HG03196 (cell line): ENCODE results near the gene NAALADL2.
"Not testable (repeated sequence)": the region's sequence is repeated elsewhere in the genome, so short reads cannot be mapped to it uniquely, and the experiment has no call there.

Experiments
- ATAC-seq: cut with Tn5 transposase; IDR thresholded peaks from one replicate; pipeline ENCODE4 v1.9.1; 2021; ENCODE audit not compliant: unreplicated experiment

Gene NAALADL2

DNA sequence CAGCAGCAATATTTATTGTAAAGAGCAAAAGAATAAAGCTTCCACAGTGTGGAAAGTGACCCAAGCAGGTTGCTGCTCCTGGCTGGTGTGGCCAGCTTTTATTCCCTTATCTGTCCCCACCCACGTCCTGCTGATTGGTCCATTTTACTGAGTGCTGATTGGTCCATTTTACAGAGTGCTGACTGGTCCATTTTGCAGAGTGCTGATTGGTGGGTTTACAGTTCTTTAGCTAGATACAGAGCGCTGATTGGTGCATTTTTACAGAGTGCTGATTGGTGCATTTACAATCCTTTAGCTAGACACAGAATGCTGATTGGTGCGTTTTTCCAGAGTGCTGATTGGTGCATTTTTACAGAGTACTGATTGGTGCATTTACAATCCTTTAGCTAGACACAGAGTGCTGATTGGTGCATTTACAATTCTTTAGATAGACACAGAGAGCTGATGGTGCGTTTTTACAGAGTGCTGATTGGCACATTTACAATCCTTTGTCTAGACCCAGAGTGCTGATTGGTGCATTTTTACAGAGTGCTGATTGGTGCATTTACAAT, 601.8 kb downstream of the NAALADL2 start:
- ATAC-seq: not testable (repeated sequence)

DNA sequence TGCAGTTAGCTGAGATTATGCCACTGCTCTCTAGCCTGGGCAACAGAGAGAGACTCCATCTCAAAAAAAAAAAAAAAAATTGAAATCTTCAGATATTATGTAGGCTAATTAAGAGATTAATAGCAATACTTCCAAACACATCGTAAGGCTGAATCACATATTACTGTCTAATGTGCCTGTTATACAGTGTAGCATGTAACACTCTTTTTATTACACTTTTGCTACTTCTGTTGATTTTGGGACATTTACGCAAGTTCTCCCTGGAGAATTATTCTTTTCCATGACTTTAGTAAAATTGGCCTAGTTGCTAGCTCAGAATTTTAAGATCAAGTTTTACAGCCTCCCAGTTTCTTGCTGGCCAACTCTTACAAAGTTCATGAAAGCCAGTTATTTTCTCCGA, 605.2 kb downstream of the NAALADL2 start:
- ATAC-seq: no peak

DNA sequence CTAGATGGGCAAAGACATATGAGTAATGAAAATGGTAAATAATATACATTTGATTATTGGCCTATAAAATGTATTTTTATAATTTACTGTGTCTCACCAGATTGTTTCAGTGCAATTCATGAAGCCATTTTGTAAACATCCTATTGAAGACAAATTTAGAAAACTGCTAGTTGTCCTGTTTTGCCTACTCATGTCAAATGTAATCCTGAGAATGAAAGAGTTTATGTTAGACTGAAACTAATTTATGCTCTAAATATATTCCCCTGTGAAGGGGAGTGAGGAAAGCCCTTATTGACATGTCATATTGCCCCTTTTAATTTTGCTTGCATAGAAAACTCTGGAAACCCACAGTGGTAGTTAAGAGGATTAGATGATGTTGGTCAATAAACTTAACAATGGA, 610.0 kb downstream of the NAALADL2 start:
- no peak for ATAC-seq

DNA sequence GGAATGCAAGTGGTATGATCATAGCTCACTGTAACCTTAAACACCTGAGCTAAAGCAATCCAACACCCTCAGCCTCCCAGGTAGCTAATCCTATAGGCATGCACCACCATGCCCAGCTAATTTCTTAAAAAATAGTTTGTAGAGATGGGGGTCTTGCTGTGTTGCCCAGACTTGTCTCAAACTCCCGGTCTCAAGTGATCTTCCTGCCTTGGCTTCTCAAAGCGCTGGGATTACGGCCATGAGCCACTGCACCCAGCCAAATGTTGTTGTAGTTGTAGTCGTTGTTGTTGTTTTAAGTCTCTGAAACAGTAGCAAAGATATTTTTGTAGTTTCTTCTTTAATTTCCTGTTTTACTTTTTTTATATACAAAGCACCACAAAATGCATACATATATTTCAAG, 616.6 kb downstream of the NAALADL2 start:
- no peak for ATAC-seq

DNA sequence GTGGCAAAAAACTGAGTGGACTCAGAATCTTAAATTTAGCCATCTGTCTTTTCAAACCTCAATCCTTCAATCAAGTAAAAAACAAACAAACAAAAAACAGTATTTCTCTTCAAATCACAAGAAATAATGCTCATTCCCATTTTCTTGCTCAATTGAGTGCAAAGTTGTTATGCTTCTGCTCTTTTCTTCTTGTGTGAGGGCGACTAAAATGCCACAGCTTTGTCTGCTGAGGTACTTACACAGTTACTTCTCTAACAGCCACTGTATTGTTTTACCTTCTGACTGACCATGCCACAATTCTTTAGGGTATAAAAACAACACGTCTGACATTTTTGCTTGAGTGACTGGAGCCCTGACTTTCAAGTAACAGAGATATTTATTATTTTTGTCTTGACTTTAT, 617.4 kb downstream of the NAALADL2 start:
- ATAC-seq: no peak

DNA sequence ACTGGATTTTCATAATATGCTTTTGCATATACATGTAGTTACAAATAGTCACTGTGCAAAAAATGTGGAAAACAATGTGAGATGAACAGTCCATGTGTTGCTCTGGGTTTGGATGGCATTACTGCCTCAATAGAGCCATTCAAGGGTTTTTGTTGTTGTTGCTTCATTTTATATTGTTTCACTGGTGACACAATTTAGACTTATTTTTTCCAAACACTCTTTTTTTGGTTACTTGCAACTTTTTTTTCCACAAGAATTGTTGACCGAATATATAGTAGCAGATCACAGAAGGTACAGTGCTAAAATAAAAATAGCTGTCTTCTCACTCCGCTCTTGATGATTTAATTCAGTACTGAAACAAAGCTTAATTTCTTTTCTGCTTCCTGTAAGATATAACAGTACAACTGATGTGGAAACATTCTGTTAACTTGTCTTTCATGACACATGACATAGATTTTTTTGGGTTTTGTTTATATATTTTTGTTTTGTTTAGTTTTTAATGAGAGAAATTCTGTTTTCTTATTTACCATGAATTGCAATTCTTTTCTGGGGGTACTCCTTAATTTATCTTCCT, 618.6 kb downstream of the NAALADL2 start:
- ATAC-seq: peak; percentile 94

DNA sequence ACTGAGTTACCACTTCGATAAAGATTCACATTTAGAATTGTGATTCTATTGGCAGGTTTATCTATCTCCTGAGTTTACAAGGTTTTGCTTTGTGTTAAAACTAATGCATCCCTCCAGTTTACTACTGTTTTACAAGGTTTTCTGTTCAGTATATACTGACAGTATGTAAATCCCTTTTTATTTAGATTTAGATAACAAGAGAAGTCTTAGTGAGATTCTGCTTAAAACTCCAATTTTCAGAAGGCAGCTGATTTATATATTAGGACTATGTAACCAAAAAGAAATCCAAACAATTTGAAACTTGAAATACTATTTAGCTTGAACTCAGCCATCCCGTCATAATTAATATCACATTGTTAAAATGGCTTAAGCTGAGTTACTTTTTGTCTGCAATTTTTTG, 619.2 kb downstream of the NAALADL2 start:
- no peak for ATAC-seq

DNA sequence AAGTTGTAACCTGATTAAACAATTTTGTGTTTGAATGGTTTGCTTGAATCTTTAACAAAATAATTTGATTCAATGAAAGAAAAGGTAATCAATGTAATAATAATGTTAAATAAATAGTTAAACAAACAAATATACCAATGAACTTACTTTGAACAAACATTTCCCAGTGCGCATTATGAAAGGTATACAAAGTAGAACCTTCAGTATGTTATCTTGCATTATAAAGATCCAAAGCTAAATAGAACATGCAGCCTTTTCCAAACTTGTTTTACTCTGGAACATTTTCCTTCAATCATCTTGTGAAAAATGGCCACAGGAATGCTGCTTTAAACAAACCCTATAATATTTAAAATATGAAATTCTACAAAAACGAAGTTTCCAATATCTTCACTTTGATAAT, 620.0 kb downstream of the NAALADL2 start:
- no peak for ATAC-seq

DNA sequence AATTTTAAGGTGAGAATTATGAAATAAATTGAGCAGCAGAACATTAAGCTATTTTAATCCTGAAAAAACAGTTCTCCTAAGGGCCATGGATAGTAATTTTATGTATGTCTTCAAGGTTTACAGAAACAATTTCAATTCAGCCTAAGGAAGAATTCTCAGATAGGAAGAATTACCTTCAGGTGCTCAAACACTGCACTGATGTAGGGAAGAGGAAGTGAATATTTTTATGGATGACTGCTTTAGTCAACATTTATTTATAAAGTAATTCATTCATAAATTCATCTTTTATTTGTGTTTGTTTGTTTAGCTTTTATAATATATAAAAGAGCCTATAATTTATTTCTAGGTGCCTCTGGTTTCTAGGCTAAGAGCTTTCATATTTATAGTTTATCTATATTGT, 620.7 kb downstream of the NAALADL2 start:
- ATAC-seq: no peak

DNA sequence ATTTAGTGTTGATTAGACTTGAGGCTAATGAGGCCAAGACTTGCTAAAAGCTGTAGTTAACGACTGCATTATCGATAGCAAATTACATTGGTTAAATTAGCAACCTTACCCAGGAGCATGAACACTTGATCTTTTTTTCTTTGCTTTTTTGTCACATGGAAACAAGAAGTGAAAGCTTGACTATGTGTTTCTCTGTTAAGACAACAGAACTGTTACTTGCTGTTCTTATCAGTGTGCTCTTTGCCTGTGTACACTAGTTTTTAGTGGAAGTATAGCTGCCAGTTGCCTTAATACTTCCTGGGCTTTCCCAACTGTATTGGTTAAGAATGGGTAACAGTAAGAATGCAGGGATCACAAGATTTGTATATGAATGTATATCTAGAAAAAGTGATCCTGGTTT, 625.5 kb downstream of the NAALADL2 start:
- no peak for ATAC-seq

DNA sequence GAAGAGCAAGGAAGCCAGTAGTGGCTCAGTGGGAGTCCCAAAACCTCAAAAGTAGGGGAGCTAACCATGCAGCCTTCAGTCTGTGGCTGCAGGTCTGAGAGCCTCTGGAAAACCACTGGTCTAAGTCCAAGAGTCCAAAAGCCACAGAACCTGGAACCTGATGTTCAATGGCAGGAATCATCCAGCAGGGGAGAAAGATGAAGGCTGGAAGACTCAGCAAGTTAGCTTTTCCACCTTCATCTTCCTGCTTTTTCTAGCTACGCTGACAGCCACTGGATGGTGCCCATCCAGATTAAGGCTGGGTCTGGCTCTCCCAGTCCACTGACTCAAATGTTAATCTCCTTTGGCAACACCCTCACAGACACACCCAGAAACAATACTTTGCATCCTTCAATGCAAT, 626.3 kb downstream of the NAALADL2 start:
- ATAC-seq: no peak

DNA sequence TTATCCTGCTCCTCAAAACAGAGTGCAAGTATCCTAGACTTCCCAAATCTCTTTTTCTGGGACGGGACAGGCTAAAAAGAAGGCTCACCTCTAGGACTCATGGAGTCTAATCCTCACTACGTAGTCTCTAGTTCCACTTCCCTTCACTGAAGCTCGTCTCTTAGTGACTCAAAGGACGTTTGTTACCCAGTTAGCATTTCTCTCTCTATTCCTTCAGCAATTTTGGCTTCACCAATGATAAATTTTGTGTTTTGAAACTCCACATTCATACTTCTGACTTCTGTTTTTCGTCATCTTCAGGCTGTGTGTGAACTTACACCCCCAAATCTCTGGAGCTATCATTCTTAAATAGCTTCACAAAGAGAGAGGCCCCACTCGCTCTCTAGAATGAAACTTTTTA, 627.1 kb downstream of the NAALADL2 start:
- peak; percentile 64 for ATAC-seq

DNA sequence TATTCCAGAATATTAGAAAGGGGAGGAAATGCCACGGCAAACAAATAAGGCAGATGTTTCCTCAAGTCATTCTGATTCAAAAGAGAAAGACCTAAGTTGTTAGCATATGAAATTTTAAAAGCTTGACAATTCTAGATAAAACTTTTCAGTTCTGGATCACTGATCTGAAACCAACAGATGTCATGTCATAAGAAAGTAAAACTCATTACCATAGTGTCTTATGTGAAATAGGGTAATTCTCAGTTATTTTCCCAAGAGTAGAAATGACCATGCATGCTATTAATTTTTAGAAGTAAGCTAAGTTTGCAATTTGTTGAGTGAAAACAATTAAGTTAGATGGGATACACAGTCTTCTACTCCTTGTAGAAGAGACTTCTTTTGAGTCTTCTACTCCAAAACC, 630.3 kb downstream of the NAALADL2 start:
- peak; percentile 58 for ATAC-seq

DNA sequence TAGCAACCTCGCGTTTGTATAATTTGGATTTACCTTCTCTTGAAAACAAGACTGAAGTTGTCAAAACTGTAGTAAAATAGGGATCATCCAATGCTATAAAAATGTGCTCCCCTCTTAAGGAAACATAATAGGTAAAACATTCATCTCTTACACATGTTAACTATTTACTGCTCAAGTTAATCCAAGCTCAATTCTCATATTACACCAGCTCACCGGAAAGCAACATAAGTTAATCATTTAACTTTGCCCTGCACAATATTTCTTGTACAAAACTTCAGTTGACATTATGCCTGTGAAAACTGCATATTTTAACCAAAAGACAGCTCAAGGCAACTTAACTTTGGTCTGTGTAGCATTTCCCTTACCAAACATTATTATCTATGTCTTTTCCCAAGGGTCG, 634.2 kb downstream of the NAALADL2 start:
- no peak for ATAC-seq

DNA sequence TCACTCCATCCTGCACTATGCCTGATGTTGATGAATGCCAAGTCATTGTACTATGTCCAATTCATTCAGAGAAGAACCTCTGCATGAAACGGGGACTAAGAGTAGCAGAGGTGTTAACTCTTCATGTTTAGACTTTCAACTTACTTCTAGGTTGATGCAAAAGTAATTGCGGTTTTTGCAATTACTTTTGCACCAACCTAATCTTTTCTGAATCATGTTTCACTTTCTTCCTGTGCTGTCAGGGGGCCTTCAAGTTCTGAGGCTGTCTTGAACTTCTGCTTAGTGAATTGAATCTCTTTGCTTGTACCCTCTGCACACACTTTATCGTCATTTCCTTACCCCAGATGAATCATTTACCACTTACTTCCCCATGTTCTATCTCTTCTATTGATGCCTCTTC, 636.2 kb downstream of the NAALADL2 start:
- ATAC-seq: peak; percentile 95

DNA sequence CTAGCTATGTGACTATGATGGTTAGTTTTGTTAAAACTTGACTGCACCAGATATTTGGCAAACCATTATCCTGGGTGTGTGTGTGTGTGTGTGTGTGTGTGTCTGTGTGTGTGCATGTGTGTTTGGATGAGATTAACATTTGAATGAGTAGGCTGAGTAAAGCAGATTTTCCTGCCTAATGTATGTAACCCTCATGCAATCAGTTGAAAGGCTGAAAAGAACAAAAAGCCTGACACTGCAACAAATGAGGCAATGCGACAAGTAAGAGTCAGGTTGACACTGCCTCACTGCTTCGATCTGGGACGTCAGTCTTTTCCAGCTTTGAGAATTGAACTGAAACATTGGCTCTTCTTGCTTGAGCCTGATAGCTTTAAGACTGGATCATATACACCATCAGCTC, 643.0 kb downstream of the NAALADL2 start:
- no peak for ATAC-seq

DNA sequence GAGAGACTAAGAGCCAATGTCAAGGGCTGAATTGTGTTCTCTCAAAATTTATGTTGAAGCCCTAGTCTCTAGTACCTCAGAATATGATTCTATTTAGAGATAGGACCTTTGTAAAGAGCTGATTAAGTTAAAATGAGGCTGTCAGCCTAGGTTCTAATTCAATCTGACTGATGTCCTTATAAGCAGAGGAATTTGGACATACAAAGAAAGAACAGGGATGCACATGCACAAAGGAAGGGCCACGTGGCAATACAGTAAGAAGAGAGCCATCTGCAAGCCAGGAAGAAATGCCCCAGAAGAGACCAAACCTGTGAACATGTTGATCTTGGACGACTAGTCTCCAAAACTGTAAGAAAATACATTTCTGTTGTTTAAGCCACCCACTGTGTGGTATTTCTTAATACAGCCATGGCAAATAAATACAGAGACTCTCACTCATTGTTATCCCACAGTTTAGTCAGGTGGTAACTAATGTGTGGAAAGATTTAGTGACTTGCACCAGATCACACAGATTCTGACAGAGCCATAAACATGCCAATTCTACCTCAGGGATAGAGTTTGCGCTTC, 652.2 kb downstream of the NAALADL2 start:
- no peak for ATAC-seq

DNA sequence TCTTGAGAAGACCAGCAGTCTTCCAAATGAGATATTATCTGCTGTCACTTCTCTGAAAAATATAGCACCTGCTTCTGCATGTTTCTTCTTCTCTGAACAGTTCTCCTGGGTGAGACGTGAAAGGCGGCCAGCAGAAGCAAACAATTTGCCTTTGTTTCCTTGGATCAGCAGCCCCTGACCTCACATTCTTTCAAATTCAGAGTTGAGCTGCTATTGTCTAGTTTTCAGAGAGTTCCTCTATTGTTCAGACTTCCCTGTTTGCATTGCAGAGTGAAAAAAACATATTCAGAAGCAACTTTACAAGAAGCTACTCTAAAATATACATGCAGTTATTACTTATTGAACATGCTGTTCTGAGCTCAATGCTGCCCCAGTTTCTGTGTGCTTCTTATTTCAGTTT, 653.6 kb downstream of the NAALADL2 start:
- no peak for ATAC-seq

DNA sequence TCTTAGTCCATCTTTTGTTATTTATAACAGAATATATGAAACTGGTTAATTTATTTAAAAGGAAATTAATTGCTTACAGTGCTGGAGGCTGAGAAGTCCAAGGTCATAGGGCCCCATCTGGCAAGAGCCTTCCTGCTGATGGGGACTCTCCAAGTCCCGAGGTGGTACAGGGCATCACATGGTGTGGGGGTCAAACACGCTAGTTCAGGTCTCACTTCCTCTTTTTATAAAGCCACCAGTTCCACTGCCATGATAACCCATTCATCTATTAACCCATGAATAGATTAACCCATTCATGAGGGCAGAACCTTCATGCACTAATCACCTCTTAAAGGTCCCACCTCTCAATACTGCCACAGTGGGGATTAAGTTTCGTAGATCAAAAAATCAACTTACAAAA, 659.3 kb downstream of the NAALADL2 start:
- peak; percentile 92 for ATAC-seq

DNA sequence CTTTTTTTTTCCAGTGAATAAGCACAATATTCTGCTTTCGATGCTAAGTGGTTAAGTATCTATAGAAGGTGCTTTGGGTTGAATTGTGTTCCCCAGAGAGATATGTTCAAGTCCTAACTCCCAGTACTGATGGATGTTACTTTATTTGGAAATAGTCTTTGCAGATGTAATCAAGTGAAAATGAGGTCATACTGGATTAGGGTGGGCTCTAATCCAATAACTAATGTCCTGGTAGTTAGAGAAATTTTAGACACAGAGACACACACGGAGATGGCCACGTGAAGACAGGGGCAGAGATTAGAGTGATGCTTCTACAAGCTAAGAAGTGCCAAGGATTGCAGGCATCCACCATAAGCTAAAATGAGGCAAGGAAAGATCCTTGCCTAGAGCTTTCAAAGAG, 662.3 kb downstream of the NAALADL2 start:
- ATAC-seq: no peak

DNA sequence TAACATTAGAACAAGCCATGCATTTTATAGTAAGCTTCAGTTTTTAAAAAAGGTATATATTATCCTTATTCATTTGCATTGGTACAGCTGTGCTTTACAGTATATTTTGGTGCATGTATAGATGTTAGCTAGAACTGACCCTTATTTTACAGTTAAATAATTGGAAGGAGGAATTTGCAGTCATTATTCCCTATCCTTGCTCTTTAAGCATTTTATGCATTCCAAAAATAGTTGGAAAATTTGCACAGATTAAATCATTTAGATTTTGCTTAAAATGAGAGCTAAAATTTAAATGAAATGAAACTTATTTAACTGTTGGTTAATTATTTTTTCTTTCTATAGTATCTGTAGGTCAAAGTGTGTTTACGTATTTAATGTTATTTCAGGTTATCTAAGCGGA, 667.1 kb downstream of the NAALADL2 start:
- ATAC-seq: no peak

DNA sequence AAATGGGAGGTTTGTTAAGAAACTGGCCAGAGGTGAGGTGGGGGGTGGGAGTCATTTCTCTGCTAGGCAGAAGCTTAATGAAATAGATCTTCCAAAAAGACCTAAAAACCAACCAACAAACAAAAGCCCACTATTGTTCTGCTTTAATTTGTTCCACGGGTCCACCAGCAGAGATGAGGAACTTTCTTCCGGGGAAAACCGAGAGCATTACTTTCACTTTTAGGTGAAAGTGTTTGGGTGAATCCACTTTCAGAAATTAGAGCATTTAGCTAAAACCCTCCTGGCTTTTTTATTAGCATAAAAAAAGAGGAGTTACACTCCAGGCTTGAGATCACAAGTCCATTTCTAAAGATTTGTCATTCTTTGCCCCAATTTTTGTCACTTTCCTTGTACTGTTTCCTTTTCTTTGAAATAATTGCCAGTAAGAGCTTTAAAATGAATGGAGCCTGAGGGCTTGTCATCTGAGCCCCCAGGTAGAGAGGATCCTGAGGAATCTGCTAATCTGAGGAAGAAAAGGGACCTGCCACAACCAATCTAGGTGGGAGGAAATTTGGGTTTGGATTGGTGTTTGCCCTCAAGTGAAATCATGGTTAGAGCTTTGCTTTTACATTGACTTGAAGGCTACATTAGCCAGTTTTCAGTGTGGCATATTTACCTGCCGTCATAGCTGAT, 667.6 kb downstream of the NAALADL2 start:
- ATAC-seq: no peak

DNA sequence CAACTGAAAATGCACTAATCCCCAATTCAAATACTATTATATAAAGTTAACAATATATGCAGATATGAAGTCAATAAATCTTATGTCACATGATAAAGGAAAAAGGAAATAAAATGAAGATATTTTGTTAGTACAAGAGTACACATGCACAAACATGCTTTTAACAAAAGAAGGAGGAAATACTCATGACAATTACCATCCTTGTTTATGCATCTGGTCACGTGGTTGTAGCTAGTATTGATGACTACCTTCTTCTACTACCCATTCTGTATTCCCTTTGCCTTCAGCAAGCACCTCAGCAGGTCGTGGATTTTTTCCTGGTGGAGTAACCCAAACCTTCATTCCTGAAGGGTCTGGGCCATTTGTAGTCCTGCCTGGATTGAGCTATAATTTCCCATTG, 669.6 kb downstream of the NAALADL2 start:
- not testable (repeated sequence) for ATAC-seq
